ENCODE data around the gene HOMER3. TPM values are rescaled to one million over a fixed set of nuclear protein-coding genes. Genes with fewer than 3 reads are reported as not detected.

HOMER3 gene
- total and polyA plus RNA-seq, 2 of the 13 experiments (the other 11 are each of a cell fraction or from before 2014, with no cell fraction given): 21.3 to 27.3 TPM

- TF ChIP-seq THRA (CRISPR knock-in tag; IDR thresholded peaks at IDR 0.05; ENCODE audit: borderline replicate concordance) (no peak), TSC22D2 (CRISPR knock-in tag; IDR thresholded peaks at IDR 0.05; ENCODE audit: borderline replicate concordance) (no peak), ZBTB21 (CRISPR knock-in tag; IDR thresholded peaks at IDR 0.05) (no peak), NFYC (CRISPR knock-in tag; IDR thresholded peaks at IDR 0.05) (no peak), ZNF7 (CRISPR knock-in tag; IDR thresholded peaks at IDR 0.05) (0 out of 2 replicates have a peak, but pooled peaks have one; percentile 42), ZNF333 (CRISPR knock-in tag; IDR thresholded peaks at IDR 0.05; ENCODE audit: borderline replicate concordance) (no peak), SRF (IDR thresholded peaks at IDR 0.05; ENCODE audit: low read depth, low read length) (no peak), MAX (IDR thresholded peaks at IDR 0.05) (peak; percentile 37; the same call in 1 of the 2 replicates), TFAP4 (IDR thresholded peaks at IDR 0.05; ENCODE audit: borderline replicate concordance, low read depth) (peak; percentile 82), POLR2AphosphoS2 (IDR thresholded peaks at IDR 0.05; ENCODE audit: low read depth, low read length) (no peak), FOSL2 (CRISPR knock-in tag; IDR thresholded peaks at IDR 0.05) (peak; percentile 20; the same call in 1 of the 2 replicates), ARNT2 (CRISPR knock-in tag; IDR thresholded peaks at IDR 0.05; ENCODE audit: low read depth) (no peak), ZGPAT (CRISPR knock-in tag; IDR thresholded peaks at IDR 0.05) (no peak), TFE3 (CRISPR knock-in tag; IDR thresholded peaks at IDR 0.05) (no peak; the same call in 1 of the 2 replicates), ATF3 (CRISPR knock-in tag; IDR thresholded peaks at IDR 0.05) (0 out of 2 replicates have a peak, but pooled peaks have one; percentile 46), ZBTB42 (CRISPR knock-in tag; IDR thresholded peaks at IDR 0.05) (no peak), ZNF775 (CRISPR knock-in tag; IDR thresholded peaks at IDR 0.05; ENCODE audit: borderline replicate concordance) (no peak), MBNL3 (CRISPR knock-in tag; conservative IDR thresholded peaks at IDR 0.05) (no peak), TBX2 (CRISPR knock-in tag; IDR thresholded peaks at IDR 0.05; ENCODE audit: borderline replicate concordance) (no peak)
Measured at GRCh38 chr19:18967358-18968146, 26.5 kb upstream of the HOMER3 start (continued).
